ENCODE measurements around the gene NFAT5.
"Not testable (repeated sequence)": the region's sequence is repeated elsewhere in the genome, so short reads cannot be mapped to it uniquely, and the experiment has no call there.

Gene NFAT5

DNA sequence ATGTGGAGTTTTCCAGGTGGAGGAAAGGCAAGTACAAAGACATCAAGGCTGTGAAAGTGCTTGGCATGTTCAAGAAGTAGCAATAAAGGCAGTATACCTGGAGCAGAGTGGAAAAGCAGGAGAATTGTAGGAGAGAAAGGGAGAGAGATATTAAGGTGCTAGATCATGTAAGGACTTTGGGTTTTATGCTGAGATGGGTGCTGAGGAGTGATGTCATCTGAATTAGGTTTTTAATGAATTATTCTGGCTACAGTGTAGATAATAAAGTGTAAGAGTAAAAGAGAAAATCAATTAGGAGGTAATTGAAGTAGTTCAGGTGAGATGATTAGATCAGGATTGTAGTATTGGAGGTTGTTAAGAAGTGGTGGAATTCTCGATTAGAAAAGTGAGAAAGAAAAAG, 34.0 kb downstream of the NFAT5 start:
- DNase-seq, result no peak

DNA sequence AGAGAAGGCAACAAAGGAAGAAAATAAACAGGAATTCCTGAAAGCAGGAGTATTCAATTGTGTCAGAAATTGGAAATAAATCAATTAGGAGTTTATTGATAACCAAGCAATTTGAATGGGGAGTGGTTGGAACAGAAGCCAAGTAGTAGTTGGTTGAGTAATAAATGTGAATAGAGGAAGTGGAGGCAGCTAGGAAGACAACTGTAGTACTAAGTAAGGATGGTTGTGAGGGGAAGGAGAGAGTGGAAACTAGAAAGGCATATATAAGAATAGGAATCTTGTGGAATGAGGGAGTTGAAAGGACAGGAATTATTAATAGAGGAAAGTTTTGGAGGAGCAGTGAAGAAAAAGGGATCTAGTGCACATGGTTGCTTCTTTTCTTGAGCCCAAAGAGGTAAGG, 34.4 kb downstream of the NFAT5 start:
- DNase-seq, result no peak

DNA sequence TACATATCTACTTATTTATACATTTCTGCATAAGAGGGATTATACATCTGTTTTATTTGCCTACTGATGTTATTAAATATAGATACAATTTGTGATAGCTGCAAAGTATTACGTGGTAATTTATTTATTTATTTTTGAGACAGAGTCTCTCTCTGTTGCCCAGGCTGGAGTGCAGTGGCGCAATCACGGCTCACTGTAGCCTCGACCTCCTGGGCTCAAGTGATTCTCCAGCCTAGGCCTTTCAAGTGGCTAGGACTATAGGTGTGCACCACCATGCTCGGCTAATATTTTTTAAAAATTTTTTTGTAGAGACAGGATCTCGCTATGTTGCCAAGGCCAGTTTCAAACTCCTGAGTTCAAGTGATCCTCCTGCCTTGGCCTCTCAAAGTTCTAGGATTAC, 35.5 kb downstream of the NFAT5 start:
- no peak for DNase-seq

DNA sequence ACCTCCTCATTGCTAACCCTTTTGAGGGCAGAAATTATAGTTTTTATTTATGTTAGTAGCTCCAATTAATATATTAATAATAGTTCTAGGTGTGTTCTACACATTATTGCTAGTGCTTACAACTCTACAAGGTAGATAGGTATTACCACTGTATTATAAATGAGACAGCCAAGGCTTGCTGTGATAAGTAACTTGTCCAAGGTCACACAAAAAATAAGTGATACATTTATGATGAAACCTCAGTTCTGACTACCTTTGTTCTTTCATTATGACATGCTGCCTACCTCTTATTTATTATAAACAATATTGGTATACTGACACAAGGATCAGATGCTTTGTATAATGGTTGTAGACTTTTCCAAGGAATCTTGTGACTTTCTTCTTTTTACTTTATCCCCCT, 41.2 kb downstream of the NFAT5 start:
- no peak for DNase-seq

DNA sequence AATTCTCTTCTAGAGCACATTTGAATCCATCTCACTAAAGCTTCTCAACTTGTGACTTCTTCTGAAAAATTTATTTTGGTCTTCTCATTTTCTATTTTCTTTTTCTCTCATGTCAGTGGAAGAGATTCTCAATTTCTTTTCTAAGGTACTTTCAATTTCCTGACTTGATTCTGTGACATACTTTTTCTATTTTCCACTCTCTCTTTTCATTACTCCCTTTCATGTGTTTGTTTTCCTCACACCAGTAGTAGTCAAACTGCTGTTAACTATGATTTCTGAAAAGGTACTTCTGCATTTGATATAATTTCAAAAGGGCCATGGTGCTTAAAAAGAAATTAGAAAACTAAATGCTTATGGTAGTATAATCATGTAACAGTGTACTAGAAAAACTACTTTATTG, 41.9 kb downstream of the NFAT5 start:
- DNase-seq, result no peak

DNA sequence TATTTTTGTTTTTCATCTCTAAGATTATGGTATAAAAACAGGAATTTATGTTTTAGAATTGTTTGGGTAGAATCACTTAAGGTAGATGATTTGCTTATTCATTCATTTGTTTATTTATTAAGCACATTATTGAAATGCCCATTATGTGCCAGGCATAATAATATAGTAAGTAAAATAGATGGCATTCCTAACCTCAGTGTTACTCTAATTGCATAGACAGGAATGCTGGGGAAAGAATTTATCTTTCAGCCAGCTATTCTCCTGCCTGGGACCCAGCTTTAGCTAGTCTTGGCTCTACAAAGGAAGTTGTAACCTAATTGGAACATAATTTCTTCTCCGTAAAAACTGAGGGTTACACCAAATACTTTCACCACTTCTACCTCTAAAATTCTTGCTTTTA, 44.6 kb downstream of the NFAT5 start:
- DNase-seq, result no peak

DNA sequence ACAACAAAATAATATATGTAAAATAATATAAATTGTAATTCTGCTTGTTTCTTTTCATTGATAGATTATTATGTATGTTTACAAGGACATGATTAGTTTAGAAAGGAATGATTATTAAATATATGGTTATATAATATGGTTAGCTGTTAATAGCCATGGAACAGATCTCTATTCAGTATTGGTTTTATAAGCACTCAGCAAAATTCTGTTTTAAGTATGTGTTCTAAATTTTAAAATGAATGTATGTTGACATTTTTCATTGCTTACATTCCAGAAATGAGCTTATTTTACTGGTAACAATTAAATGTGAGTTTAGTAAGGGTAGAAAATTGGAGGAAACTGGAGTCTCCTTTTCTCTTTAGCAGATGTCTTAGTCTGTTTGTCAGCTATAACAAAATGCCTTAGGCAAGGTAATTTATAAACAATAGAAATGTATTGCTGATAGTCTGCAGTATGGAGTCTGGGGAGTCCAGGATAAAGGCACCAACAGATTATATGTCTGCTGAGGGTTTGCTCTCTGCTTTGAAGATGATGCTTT, 45.4 kb downstream of the NFAT5 start:
- no peak for DNase-seq

DNA sequence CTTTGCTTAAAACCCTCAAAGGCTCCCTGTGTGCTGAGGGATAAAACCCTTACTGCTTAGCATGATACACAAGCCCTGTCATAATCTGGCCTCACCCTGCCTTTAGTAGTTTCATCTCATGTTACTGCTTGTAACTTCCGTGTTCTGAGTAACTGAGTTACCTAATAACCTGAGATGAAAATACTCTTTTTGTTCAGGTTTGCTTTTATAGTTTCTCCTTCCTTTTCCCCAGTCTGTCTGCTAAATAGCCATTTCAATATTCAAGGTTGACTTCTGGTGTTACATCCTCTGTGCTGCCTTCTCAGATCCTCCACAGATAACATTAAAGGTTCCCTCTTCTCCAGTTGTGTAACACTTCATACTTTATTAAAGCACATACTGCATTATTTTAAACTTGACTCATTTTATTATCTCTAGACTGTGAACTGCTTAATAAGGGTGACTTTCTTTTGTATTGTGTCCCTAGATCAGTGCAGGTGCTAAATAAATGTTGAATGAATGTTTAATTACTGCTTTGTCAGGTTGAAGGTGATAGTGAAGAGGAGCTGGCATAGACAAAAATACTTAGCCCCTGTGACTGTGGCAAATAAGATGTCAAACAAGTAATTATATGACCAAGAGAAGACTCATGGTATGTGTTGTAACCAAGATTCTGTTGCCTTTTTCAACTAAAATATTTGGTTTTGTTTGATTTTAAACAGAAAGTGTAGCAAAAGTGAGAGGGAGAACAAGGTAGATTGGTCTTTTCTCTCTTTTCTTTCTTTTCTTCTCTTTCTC, 47.8 kb downstream of the NFAT5 start:
- DNase-seq, result no peak

DNA sequence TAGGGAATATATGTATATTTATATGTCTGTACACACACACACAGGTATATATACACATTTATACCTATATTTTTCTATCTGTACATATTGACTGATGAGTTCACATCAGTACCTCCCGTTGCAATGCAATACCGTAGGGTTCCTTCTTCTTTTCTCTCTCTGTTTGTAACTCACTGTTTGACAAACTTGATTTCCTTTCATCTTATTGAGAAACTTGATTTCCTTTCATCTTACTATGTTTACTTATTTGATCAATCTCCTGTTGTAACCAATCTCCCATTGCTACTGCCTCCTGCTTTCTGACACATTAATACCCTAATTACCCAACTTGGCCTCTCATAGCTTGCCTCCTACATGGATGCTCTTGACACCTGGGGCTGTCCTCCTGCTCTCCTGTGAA, 49.8 kb downstream of the NFAT5 start:
- DNase-seq, result no peak

DNA sequence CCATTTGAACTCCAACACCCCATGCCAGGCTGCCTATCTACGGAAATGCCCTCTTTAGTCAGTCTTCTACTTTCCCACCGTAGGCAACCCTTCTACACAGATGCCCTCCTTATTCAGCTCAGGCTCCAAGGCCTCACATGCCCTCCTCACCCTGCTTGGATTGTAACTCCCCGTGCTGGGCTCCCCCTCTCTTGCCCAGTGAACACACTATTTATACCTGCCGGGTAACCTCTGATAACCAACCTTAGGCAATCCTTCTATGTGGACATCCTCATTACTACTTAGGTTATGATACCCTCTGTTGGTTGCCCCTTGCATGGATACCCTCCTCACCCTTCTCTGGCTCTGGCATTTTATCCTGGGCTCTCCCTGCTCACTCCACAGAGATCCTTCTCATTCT, 50.3 kb downstream of the NFAT5 start:
- no peak for DNase-seq

DNA sequence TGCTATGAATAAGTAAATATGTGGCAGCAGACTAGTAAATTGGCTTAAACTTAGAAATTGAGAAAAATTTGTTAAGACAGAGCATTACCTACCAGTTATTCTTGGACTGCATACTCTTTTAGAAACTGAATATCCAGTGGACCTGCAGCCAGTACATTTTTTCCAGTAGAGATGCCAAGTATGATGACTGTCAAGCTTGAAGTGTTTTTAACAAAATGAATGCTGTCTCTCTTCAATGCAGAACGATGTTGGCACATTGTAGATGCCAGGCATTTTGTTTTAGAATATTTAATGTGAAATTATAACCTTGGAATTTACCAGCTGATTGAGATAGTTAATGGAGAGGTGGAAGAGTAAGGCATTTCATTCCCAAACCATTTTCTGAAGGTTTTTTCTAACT, 52.5 kb downstream of the NFAT5 start:
- no peak for DNase-seq

DNA sequence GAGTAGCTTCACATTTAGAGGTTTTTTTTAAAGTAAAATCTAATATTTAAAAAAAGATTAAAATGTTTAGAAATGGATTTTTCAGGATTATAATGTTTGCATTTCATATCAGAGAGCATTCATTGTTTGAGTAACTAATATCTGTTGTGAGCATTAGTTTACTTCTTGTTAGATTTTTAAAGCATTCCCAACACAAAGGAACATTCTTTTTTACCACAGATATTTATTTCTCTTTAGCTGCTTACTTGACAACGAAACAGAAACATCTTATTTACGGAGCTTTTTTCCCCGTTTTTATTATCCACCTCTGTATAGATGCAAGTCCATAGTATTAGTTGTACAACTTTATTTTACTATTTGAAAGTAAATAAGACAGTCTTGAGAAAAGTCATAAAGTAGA, 53.0 kb downstream of the NFAT5 start:
- no peak for DNase-seq

DNA sequence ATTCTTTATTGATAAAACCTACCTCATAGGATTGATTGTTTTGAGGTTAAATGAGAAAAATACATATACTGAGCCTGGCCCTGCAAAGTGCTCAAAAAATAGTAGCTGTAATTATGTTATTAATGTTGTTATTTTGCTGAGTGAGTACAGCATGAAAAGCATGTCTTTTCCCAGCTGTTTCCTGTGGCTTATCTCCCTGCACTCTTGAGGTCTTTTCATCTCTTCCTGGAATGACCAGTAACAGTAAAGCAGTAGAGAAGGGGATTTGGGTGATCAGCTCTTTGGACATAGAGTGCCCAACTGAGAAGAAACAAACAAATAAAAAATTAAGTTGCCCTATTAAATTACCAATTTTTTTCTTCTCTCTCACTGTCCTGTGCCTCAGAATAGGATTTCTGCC, 53.7 kb downstream of the NFAT5 start:
- DNase-seq, result no peak

DNA sequence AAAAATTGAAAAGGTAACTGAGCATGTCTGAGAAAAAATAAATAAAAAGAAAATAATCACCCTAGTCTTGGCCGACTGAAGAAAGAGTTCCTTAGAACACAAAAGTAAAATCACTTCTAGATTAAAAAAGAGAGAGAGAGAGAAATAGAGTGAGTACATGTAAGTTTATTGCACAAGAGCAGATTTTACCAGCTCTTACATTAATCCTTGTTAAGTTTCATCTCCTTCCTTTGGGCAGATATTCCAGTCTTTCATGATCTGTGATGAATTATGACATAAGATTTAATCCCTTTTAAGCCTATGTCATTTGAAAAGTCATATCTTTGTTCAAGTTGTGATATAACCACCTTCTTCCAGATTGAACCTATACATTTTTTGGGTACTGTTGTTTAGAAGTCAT, 54.8 kb downstream of the NFAT5 start:
- DNase-seq, result no peak

DNA sequence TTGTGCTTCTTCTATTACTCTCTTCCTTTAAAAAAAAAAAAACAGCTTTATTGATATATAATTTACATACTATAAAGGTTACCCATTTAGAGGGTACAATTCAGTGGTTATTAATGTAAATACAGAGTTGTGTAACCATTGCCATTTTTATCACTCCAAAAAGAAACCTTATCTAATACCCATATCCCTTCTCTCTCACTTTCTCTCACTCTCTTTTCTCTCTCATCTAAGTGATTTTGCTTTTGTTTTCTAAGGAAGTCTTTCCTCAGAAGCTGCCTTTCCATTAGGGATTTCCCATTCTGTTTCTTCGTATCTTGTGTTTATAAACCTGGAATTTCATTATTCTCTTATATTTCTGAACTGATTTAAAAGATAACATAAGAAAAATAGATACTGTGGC, 55.5 kb downstream of the NFAT5 start:
- DNase-seq, result no peak

DNA sequence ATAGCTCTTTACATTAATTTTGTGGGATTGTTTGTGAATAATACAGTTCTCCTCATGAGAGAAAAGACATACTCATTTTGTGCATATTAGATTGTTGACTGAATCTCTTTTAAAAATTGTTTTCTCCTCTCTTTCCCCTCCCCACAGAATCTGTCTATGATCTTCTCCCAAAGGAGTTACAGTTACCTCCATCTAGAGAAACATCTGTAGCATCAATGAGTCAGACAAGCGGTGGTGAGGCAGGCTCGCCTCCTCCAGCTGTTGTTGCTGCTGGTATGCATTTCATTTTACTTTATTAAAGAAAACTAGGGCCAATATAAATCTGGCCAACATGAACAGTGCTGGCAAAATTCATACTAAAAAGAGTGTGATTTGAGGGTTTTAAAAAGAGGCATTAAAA, 60.5 kb downstream of the NFAT5 start:
- DNase-seq, result peak; percentile 17

DNA sequence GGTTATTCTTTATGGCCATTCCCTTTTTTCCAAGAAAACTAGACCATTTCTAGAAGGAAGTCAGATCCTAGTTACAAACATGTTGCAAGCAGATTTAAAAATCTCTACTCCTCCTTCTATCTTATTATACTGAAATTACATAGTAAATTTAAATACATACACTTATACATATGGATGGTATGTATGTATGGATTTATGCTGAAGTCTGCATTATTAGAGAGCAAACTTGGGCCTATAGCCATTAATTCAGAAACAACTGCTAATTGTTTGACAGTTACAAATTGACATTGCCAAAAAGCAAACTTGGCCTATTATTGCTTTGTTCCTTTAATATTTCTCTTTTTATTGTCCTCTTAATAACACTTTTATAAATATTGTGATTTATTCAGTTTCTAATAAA, 67.1 kb downstream of the NFAT5 start:
- DNase-seq, result no peak

DNA sequence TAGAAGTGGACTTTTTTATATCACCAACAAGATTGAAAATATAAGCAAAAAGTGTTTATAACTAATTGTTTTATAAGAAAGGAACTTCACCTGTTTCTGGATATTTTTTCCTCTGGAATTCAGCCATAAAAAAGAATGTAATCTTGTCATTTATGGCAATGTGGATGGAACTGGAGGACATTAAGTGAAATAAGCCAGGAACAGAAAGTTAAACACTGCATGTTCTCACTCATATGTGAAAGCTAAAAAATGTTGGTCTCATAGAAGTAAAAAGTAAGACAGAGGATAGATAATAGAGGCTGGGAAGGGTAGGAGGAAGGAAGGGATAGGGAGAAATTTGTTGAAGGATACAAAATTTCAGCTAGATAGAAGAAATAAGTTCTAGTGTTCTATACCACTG, 67.6 kb downstream of the NFAT5 start:
- no peak for DNase-seq

DNA sequence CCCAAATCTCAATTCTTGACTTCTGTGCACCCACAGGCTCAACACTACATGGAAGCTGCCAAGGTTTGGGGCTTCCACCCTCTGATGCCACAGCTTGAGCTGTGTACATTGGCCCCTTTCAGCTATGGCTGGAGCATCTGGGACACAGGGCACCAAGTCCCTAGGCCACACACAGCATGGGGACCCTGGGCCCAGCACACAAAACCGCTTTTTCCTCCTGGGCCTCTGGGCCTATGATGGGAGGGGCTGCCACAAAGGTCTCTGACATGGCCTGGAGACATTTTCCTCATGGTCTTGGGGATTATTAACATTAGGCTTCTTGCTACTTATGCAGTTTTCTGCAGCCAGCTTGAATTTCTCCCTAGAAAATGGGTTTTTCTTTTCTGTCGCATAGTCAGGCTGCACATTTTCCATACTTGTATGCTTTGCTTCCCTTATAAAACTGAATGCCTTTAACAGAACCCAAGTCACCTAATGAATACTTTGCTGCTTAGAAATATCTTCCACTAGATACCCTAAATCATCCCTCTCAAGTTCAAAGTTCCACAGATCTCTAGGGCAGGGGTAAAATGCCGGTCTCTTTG, 70.9 kb downstream of the NFAT5 start:
- not testable (repeated sequence) for DNase-seq

DNA sequence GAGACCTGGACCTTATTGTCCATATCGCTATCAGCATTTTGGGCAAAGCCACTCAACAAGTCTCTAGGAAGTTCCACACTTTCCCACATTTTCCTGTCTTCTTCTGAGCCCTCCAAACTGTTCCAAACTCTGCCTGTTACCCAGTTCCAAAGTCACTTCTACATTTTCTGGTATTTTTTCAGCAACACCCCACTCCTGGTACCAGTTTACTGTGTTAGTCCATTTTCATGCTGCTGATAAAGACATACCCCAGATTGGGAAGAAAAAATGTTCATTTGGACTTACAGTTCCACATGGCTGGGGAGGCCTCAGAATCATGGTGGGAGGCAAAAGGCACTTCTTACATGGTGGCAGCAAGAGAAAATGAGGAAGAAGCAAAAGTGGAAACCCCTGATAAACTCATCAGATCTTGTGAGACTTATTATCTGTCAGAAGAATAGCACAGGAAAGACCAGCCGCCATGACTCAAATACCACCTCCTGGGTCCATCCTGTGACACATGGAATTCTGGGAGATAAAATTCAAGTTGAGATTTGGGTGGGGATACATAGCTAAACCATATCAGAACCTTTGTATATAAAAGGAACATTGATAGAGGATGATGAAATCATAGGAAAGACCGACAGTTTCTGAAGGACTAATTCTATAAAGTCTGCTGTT, 71.6 kb downstream of the NFAT5 start:
- DNase-seq, result not testable (repeated sequence)

DNA sequence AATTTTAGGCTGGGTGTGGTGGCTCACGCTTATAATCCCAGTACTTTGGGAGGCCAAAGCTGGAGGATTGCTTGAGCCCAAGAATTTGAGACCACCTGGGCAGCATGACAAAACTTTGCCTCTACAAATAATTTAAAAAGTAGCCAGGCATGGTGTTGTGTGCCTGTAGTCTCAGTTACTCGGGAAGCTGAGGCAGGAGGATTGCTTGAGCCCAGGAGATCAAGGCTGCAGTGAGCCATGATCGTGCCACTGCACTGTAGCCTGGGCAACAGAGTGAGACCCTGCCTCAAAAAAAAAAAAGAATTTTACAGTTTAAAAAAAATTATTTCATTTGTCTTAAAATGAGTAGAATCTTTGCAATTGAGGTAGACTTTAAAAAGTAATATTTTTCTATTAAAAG, 78.2 kb downstream of the NFAT5 start:
- not testable (repeated sequence) for DNase-seq

DNA sequence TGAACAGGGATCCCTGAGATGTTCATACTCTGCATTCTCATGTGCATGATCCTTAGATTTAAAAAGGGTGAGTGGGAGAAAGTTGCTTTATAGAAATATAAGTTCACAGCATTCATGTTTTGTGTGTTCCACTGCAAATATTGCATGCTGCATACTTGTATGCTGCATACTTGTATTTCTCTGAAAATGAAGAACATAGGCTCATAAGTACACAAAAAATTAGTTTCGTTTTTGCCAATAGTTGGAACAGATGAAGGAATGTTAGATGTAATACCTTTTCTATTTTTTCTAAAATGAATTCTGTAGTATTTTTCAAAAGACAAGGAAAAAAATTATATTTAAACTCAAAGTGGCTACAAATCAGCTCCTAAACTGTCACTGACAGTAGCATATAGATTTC, 79.0 kb downstream of the NFAT5 start:
- DNase-seq, result no peak

DNA sequence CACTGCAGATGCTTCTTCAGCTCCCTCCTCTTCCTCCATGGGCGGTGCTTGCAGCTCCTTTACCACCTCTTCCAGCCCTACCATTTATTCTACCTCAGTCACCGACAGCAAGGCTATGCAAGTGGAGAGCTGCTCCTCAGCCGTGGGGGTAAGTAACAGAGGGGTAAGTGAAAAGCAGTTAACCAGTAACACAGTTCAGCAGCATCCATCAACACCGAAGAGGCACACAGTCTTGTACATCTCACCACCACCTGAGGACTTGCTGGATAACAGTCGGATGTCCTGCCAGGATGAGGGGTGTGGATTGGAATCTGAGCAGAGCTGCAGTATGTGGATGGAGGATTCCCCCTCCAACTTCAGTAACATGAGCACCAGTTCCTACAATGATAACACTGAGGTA, 81.3 kb downstream of the NFAT5 start:
- DNase-seq, result no peak

DNA sequence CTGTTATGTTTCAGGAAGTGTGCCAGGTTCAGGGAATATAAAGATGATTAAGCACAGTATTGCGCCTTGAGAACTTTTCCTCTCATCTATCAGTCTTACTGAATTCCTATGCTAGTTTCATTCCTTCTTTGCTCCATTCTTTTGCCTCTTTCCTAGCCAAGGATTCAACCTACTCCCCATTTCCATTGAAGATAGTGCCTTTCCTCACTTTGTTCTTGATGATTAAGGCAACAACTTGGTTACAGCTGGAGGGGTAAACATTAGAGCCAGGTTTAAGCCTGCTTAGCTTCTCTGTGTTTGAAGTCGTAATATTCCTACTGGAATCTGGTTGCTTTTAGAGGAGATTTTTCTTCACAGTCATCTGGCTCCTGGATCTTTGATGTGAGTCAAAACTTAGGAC, 85.5 kb downstream of the NFAT5 start:
- DNase-seq, result no peak
